ENCODE data around the gene MVB12B.

The MVB12B gene

DNA sequence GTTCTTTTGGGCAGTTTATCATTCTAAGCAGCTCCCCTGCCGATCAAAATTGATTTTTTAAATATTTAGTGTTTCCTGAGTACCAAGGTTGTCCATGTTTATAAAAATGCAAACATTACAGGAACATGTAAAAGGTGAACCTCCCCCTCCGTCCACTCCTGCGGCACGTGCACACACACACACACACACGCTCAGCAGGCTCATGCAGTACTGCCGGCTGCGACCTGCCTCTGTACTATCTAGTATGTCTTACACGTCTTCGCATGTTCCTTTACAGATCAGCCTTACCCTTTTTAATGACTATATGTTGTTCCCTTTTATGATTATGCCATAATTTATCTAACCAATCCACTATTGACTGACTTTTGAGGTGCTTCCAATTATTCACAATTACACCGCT, 165.3 kb downstream of the MVB12B start:
- no peak for DNase-seq (ENCODE audit: extremely low read depth, low read depth)
- TF ChIP-seq, protein P1, sequence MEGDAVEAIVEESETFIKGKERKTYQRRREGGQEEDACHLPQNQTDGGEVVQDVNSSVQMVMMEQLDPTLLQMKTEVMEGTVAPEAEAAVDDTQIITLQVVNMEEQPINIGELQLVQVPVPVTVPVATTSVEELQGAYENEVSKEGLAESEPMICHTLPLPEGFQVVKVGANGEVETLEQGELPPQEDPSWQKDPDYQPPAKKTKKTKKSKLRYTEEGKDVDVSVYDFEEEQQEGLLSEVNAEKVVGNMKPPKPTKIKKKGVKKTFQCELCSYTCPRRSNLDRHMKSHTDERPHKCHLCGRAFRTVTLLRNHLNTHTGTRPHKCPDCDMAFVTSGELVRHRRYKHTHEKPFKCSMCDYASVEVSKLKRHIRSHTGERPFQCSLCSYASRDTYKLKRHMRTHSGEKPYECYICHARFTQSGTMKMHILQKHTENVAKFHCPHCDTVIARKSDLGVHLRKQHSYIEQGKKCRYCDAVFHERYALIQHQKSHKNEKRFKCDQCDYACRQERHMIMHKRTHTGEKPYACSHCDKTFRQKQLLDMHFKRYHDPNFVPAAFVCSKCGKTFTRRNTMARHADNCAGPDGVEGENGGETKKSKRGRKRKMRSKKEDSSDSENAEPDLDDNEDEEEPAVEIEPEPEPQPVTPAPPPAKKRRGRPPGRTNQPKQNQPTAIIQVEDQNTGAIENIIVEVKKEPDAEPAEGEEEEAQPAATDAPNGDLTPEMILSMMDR (IDR thresholded peaks at IDR 0.05; ENCODE audit: low read depth, low read length, missing control alignments): no peak
- no peak overlapping the region for H3K4me3 ChIP-seq (replicated peaks; ENCODE audit: low read depth, low read length)

DNA sequence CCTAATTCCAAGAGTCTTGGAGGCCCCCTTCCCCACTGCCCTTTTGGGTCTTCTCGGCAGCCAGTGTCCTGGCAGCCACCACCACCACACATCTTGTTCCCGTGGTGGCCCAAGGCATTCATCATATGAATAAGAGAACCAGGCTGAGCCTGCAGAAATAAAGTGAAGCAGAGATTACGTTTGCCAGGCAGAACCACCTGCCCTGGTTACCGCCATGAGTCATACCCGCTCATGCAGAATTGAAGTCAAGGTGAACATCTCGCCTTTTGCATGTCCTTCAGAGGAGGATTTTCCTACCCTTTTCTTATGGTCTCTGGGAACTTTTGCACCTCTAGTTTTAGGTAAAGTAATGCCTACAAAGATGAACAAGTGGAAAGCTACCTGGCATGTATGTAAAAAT, 167.6 kb downstream of the MVB12B start:
- TF ChIP-seq, protein P1 (IDR thresholded peaks at IDR 0.05; ENCODE audit: low read depth, low read length, missing control alignments): no peak
- no peak for DNase-seq (ENCODE audit: extremely low read depth, low read depth)
- H3K4me3 ChIP-seq (replicated peaks; ENCODE audit: low read depth, low read length): no peak overlapping the region

DNA sequence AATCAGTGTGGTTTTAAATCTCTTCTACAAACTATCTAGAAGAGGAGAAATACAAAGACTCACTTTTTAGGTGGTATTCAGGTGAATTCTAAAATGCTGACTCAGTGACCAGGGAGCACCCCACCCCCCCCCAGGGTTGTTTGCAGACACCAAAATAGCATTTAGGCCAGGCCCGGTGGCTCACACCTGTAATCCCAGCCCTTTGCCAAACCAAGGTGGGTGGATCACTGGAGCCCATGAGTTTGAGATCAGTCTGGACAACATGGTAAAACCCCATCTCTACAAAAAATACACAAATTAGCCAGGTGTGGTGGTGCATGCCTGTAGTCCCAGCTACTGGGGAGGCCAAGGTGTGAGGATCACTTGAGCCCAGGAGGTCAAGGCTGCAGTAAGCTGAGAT, 168.1 kb downstream of the MVB12B start:
- DNase-seq (ENCODE audit: extremely low read depth, low read depth): no peak
- TF ChIP-seq, protein P1 (IDR thresholded peaks at IDR 0.05; ENCODE audit: low read depth, low read length, missing control alignments): no peak
- no peak overlapping the region for H3K4me3 ChIP-seq (replicated peaks; ENCODE audit: low read depth, low read length)

DNA sequence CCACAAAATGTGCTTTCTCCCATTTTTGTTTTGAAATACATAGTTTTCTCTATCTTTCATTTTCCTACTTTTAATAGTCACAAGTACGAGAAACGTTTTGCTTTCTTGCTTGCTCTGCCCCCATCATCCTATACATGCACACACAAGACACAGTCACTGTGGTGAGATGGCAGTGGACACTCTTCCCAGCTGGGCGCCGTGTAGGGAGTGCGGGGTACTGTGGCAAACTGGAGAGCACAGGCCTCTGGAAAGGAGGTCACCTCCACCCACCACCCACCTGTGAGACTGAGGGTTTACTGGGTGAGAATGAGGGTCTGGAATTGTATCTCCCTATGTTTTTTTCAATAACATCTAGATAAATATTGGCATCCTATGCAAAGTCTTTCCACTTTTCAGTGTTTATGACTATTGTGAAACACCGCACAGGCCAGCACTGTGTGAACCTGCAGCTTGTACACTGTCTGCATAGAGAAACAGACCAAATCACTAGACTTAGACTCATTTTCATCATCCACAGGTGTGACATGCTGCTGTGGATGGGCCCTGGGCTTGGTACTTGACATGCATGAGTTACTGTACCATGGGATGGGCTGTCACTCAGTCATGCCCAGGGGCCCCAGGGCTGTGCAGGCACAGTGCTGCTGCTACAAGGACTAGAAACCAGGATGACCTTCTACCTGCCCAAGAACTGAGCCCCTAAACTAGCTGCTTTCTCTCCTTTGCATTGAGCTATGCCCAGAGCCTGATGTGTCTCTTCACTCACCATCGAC, 169.0 kb downstream of the MVB12B start:
- no peak overlapping the region for H3K4me3 ChIP-seq (replicated peaks; ENCODE audit: low read depth, low read length)
- TF ChIP-seq, protein P1 (IDR thresholded peaks at IDR 0.05; ENCODE audit: low read depth, low read length, missing control alignments): no peak
- DNase-seq (ENCODE audit: extremely low read depth, low read depth): no peak

DNA sequence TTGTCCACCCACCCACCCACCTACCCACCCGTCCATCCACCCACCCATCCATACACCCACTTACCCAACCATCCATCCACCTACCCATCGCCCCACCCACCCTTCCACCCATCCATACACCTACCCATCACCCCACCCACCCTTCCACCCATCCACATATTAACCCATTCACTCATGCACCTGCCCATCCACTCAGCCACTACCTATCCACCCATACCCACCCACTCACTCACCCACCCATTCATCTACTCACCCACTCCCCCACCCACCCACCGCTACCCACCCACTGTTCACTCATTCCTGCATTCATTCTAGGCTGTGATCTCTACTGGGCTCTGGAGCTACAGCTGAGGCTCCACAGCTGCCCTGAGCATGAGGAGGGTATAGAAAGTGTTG, 169.6 kb downstream of the MVB12B start:
- TF ChIP-seq, protein P1 (IDR thresholded peaks at IDR 0.05; ENCODE audit: low read depth, low read length, missing control alignments): no peak
- no peak for DNase-seq (ENCODE audit: extremely low read depth, low read depth)

DNA sequence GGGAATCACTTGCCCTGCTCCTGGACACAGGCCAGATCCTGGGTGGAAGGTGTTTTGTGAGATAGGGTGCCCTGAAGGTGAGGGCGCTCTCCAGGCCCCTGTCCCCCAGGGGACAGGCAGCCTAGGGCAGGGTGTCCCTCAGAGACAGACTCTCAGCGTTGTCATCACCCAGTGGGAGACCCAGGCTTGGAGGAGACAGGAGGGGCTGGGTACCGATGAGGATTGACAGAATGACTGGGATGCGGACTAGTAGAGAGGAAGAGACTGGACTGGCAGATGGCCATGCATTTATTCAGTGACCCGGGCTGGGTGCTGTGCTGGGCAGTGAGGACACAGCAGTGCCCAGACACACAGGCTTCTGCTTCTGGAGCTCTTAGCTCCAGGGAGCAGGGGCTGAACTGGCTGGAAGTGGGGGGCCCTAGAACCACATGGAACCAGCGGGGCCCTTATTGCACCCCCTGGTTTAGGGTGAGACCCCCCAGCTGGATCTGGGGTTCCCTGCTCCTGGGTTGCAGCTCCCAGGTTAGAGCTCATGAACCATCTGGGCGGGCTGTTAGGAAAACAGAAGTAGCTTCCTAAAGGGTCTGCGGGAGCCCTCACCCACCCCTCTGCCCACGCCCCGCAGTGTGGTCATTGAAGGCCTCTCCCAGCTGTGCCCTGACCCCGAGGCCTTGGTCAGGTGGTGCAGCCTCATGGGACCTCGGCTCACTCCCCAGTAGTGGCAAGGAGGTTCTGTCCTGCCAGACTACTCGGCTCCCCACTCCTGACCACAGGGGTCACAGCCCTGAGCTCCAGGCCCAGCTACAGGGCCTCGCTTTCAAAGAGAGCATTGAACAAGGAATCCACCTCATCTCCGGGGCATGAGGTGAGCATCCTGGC, 170.4 kb downstream of the MVB12B start:
- TF ChIP-seq, protein P1 (IDR thresholded peaks at IDR 0.05; ENCODE audit: low read depth, low read length, missing control alignments): no peak
- DNase-seq (ENCODE audit: extremely low read depth, low read depth): no peak
- H3K4me3 ChIP-seq (replicated peaks; ENCODE audit: low read depth, low read length): no peak overlapping the region

More for the DNA sequence above, 169.6 kb downstream of the MVB12B start:
- no peak overlapping the region for H3K4me3 ChIP-seq (replicated peaks; ENCODE audit: low read depth, low read length)

All from HFF-Myc (cell line).